H1 (cell line): Measurements from ENCODE around the gene SHC3. TPM values are rescaled to one million over a fixed set of nuclear protein-coding genes. Genes with fewer than 3 reads are reported as not detected.

Source experiments
- CTCF ChIA-PET: fragments of 300-600 bp; sonication (Branson Sonifier 250); formaldehyde crosslinking; loops from one replicate; lab custom pipeline; 2021; ENCODE audit not compliant: partially characterized antibody; lab: Charles Lee
- POLR2A ChIA-PET: fragments of 300-600 bp; sonication (Branson Sonifier 250); formaldehyde crosslinking; loops from one replicate; lab custom pipeline; 2021; ENCODE audit warnings: inconsistent platforms; ENCODE audit not compliant: partially characterized antibody; lab: Charles Lee
- DNase-seq, 2 experiments: peaks; one replicate each; pipeline versions ENCODE4 v3.0.0 to v3.0.0-alpha.2; 2010 to 2022; ENCODE audit warnings: low spot score in 2 of 2, low read depth in 1 of 2, mixed read lengths in 1 of 2
- FAIRE-seq: peaks from 2 replicates; lab custom pipeline; 2011; peaks lifted over from hg19 to GRCh38; lab: Jason Lieb, UNC
- H2AFZ ChIP-seq: 2 replicates; pipeline ENCODE4 v1.8.1; 2012; ENCODE audit warnings: low read length, inconsistent platforms
- H2AK5ac ChIP-seq: 2 replicates; pipeline ENCODE4 v1.6.1; 2013; ENCODE audit warnings: low read depth, low read length
- H2BK120ac ChIP-seq: replicated peaks from 2 replicates; pipeline ENCODE3; 2013; ENCODE audit warnings: low read depth, low read length, inconsistent platforms
- H2BK12ac ChIP-seq: 2 replicates; pipeline ENCODE4 v1.6.1; 2013; ENCODE audit warnings: low read depth, low read length
- H2BK15ac ChIP-seq: 2 replicates; pipeline ENCODE4 v1.6.1; 2013; ENCODE audit warnings: low read length
- H2BK20ac ChIP-seq: 2 replicates; pipeline ENCODE4 v1.6.1; 2013; ENCODE audit warnings: low read length
- H2BK5ac ChIP-seq: 2 replicates; pipeline ENCODE4 v1.6.1; 2013; ENCODE audit warnings: low read depth, low read length
- H3K14ac ChIP-seq: 2 replicates; pipeline ENCODE4 v1.6.1; 2013; ENCODE audit warnings: inconsistent platforms; ENCODE audit not compliant: insufficient read length
- H3K18ac ChIP-seq: 2 replicates; pipeline ENCODE4 v1.6.1; 2013; ENCODE audit warnings: low read length; ENCODE audit errors: extremely low read depth
- H3K23ac ChIP-seq: 2 replicates; pipeline ENCODE4 v1.6.1; 2013; ENCODE audit warnings: inconsistent platforms; ENCODE audit not compliant: insufficient read length
- H3K23me2 ChIP-seq: 2 replicates; pipeline ENCODE4 v1.6.1; 2013; ENCODE audit warnings: low read depth, low read length
- H3K27ac ChIP-seq: 2 replicates; pipeline ENCODE4 v1.6.1; 2011; ENCODE audit warnings: low read depth, low read length, inconsistent platforms
- H3K27me3 ChIP-seq, 4 experiments: replicated peaks in 1 of 4; 1 replicate in 1 of 4; 2 replicates in 3 of 4; pipeline versions ENCODE4 v1.6.1 to v1.8.1; 2011 to 2013; ENCODE audit warnings: low read length in 3 of 4, mild to moderate bottlenecking in 3 of 4, inconsistent platforms in 2 of 4, mixed read lengths in 2 of 4, moderate library complexity in 1 of 4; ENCODE audit not compliant: control insufficient read depth in 3 of 4, insufficient read depth in 3 of 4; ENCODE audit errors: extremely low read depth in 1 of 4
- H3K36me3 ChIP-seq, 4 experiments: 2 replicates each; pipeline versions ENCODE4 v1.6.1 to v1.8.1; 2011 to 2013; ENCODE audit warnings: mild to moderate bottlenecking in 4 of 4, low read length in 3 of 4, moderate library complexity in 2 of 4, control low read depth in 1 of 4, inconsistent platforms in 1 of 4; ENCODE audit not compliant: insufficient read depth in 4 of 4, control insufficient read depth in 2 of 4
- H3K4ac ChIP-seq: replicated peaks from 2 replicates; pipeline ENCODE3; 2013; ENCODE audit warnings: low read length, low read depth, mixed read lengths, inconsistent platforms; ENCODE audit not compliant: insufficient read length
- H3K4me1 ChIP-seq, 4 experiments: replicated peaks in 1 of 4; 1 replicate in 1 of 4; 2 replicates in 3 of 4; pipeline versions ENCODE4 v1.6.1 to v1.8.1; 2011 to 2013; ENCODE audit warnings: low read length in 3 of 4, inconsistent platforms in 2 of 4, mixed read lengths in 1 of 4; ENCODE audit not compliant: insufficient read depth in 4 of 4, control insufficient read depth in 3 of 4
- H3K4me2 ChIP-seq, 2 experiments: 2 replicates each; pipeline versions ENCODE4 v1.6.1 to v1.8.1; 2011 to 2013; ENCODE audit warnings: low read depth in 2 of 2, low read length in 2 of 2, control low read depth in 1 of 2, inconsistent platforms in 1 of 2, mild to moderate bottlenecking in 1 of 2; ENCODE audit not compliant: insufficient read depth in 1 of 2
- H3K4me3 ChIP-seq, 4 experiments: fragments of 200-600, 300-600 bp in 1 of 4; sonication (generic), shearing (Covaris generic), sonication (Bioruptor Twin) in 1 of 4; 2 replicates each; pipeline versions ENCODE4 v1.5.1 to v1.8.1; 2011 to 2016; ENCODE audit warnings: low read length in 4 of 4, low read depth in 3 of 4, control low read depth in 2 of 4, inconsistent platforms in 2 of 4, mild to moderate bottlenecking in 2 of 4, mixed read lengths in 1 of 4, moderate library complexity in 1 of 4; ENCODE audit not compliant: insufficient read depth in 2 of 4; ENCODE audit errors: extremely low read depth in 1 of 4
- H3K56ac ChIP-seq: replicated peaks from 2 replicates; pipeline ENCODE3; 2013; ENCODE audit warnings: low read depth, mild to moderate bottlenecking, mixed read lengths, low read length, inconsistent platforms; ENCODE audit not compliant: insufficient read length
- H3K79me1 ChIP-seq: 2 replicates; pipeline ENCODE4 v1.6.1; 2013; ENCODE audit warnings: low read depth, low read length, control low read depth
- H3K79me2 ChIP-seq, 2 experiments: 2 replicates each; pipeline versions ENCODE4 v1.6.1 to v1.8.1; 2012 to 2013; ENCODE audit warnings: low read length in 2 of 2, mild to moderate bottlenecking in 2 of 2, inconsistent platforms in 1 of 2; ENCODE audit not compliant: insufficient read depth in 2 of 2, control insufficient read depth in 1 of 2
- H3K9ac ChIP-seq, 4 experiments: replicated peaks in 1 of 4; 1 replicate in 1 of 4; 2 replicates in 3 of 4; pipeline versions ENCODE4 v1.6.1 to v1.8.1; 2011 to 2013; ENCODE audit warnings: low read depth in 3 of 4, low read length in 3 of 4, control low read depth in 2 of 4, mild to moderate bottlenecking in 2 of 4, moderate library complexity in 2 of 4, inconsistent platforms in 1 of 4; ENCODE audit errors: extremely low read depth in 1 of 4
- H3K9me3 ChIP-seq, 2 experiments: 2 replicates each; pipeline versions ENCODE4 v1.6.1 to v1.8.1; 2012 to 2013; ENCODE audit warnings: mild to moderate bottlenecking in 2 of 2, moderate library complexity in 2 of 2, control low read depth in 1 of 2, inconsistent platforms in 1 of 2, low read depth in 1 of 2, low read length in 1 of 2, mixed read lengths in 1 of 2; ENCODE audit not compliant: insufficient read depth in 2 of 2
- H4K20me1 ChIP-seq, 2 experiments: replicated peaks in 1 of 2; 2 replicates each; pipeline versions ENCODE3 to v1.8.1; 2011 to 2013; ENCODE audit warnings: inconsistent platforms in 2 of 2, low read length in 2 of 2, mild to moderate bottlenecking in 1 of 2; ENCODE audit not compliant: insufficient read depth in 2 of 2, control insufficient read depth in 1 of 2
- H4K5ac ChIP-seq: 2 replicates; pipeline ENCODE4 v1.6.1; 2013; ENCODE audit warnings: low read length, low read depth, mixed read lengths, inconsistent platforms; ENCODE audit not compliant: insufficient read length
- H4K8ac ChIP-seq: 2 replicates; pipeline ENCODE4 v1.8.0; 2013; ENCODE audit warnings: mild to moderate bottlenecking, moderate library complexity, low read length, inconsistent platforms; ENCODE audit not compliant: insufficient read depth; ENCODE audit errors: extremely low read depth
- H4K91ac ChIP-seq: replicated peaks from 2 replicates; pipeline ENCODE3; 2013; ENCODE audit warnings: low read length, mixed read lengths, inconsistent platforms; ENCODE audit not compliant: insufficient read length
- ATF2 ChIP-seq: IDR thresholded peaks from 2 replicates; pipeline ENCODE4 v1.6.1; 2012; ENCODE audit warnings: low read length, inconsistent platforms
- CTCF ChIP-seq, 3 experiments: IDR thresholded peaks; 1 replicate in 2 of 3; 2 replicates in 1 of 3; pipeline versions ENCODE4 v1.5.1 to v1.6.1; 2011; ENCODE audit warnings: low read length in 3 of 3, mild to moderate bottlenecking in 3 of 3, inconsistent platforms in 2 of 3, low read depth in 1 of 3, moderate library complexity in 1 of 3; ENCODE audit not compliant: insufficient read depth in 1 of 3; ENCODE audit errors: control extremely low read depth in 1 of 3
- TCF12 ChIP-seq: IDR thresholded peaks from 2 replicates; pipeline ENCODE4 v1.6.1; 2011; ENCODE audit warnings: low read depth, mild to moderate bottlenecking, low read length
- WGBS, 2 experiments: shearing (Covaris generic) in 1 of 2; methylation state at CpG; one replicate each; pipeline versions ENCODE4 v1.1.6 to v1.1.7; 2013 to 2015; ENCODE audit warnings: low lambda C conversion rate in 2 of 2, mixed read lengths in 2 of 2, inconsistent platforms in 1 of 2, low coverage in 1 of 2, missing lambda C conversion rate in 1 of 2; ENCODE audit not compliant: insufficient replicate concordance in 2 of 2, insufficient coverage in 1 of 2, insufficient read length in 1 of 2; ENCODE audit errors: extremely low coverage in 1 of 2, missing lambda C conversion rate in 1 of 2; 5-methylcytosine and 5-hydroxymethylcytosine counted together
- polyA plus RNA-seq, 7 experiments: library from polyadenylated mRNA; depleted of rRNA in 3 of 7; stranded (reverse) in 5 of 7; unstranded in 2 of 7; fragments of >200 nt in 5 of 7; fragments of 200-250 nt in 2 of 7; gene quantifications; 1 replicate in 5 of 7; 2 replicates in 1 of 7; 4 replicates in 1 of 7; pipeline versions ENCODE4 v1.2.1 to v1.2.3, GENCODE V29; 2011 to 2013; ENCODE audit warnings: missing spikeins in 2 of 7, mixed read lengths in 2 of 7
- total RNA-seq: library from RNA; stranded (reverse); fragmentation: NEBNext Ultra II Directional; extraction: Animal tissue kit (Norgen Biotek cat#: 25700); gene quantifications from 2 replicates; pipeline ENCODE4 v1.2.1, GENCODE V29; 2021

The SHC3 gene
- total and polyA plus RNA-seq, 2 of the 8 experiments (the other 6 are each of a cell fraction or from before 2014, with no cell fraction given), result 1.4 to 7.1 TPM

GRCh38 chr9:88979791-88980190 is 198.8 kb downstream of the SHC3 start:
- Histone ChIP-seq H3K4me3 (no peak overlapping the region), H4K8ac (no peak overlapping the region), H3K56ac (no peak overlapping the region), H3K14ac (no peak overlapping the region), H3K4me2 (no peak overlapping the region), H2BK15ac (no peak overlapping the region), H2BK20ac (no peak overlapping the region), H3K4ac (no peak overlapping the region), H2BK12ac (no peak overlapping the region), H3K9ac (no peak overlapping the region), H3K23ac (no peak overlapping the region), H3K18ac (no peak overlapping the region), H2AFZ (no peak overlapping the region), H3K79me2 (no peaks in the 10 kb centered on the region), H3K36me3 (no peaks in the 10 kb centered on the region), H3K23me2 (no peaks in the 10 kb centered on the region), H3K27me3 (no peaks in the 10 kb centered on the region), H3K4me1 (no peaks in the 10 kb centered on the region), H2AK5ac (no peak overlapping the region), H3K27ac (no peak overlapping the region), H2BK5ac (no peak overlapping the region), H4K91ac (no peak overlapping the region), H3K9me3 (peaks cover 2 to 9% of the 10 kb centered on the region in 2 experiments; a peak in 2 of 4 replicates), H4K20me1 (no peaks in the 10 kb centered on the region), H3K79me1 (no peaks in the 10 kb centered on the region), H4K5ac (no peak overlapping the region), H2BK120ac (no peak overlapping the region)
- 90% methylated on average over 2 of the region's 2 CpGs; no CpG with 5 or more reads in 1 of the 2 experiments for WGBS, 2 experiments
- no peak for TF ChIP-seq ATF2
- TF ChIP-seq CTCF (IDR thresholded peaks at IDR 0.05; ENCODE audit: control extremely low read depth in 1 of 3, insufficient read depth in 1 of 3, low read depth in 1 of 3, low read length in 3 of 3), result no peak
- no peak for TF ChIP-seq TCF12
- no peak for FAIRE-seq
- CTCF ChIA-PET, result no interaction called here
- POLR2A ChIA-PET, result no interaction called here
- no peak for DNase-seq
